Ecto neural progenitor cell (in vitro differentiated cells): Measurements from ENCODE around the gene PTPRJ.

ENCODE experiments used
- DNase-seq: peaks from one replicate; pipeline ENCODE4 v3.0.0-alpha.2; 2018; ENCODE audit warnings: low spot score

The PTPRJ gene

GRCh38 chr11:48094643-48095339, 114.4 kb downstream of the PTPRJ start:
- DNase-seq = no peak

- no peak for DNase-seq
Measured at GRCh38 chr11:48095779-48096470, 115.6 kb downstream of the PTPRJ start.

- DNase-seq = no peak
Measured at GRCh38 chr11:48096588-48097525, 116.5 kb downstream of the PTPRJ start.

- DNase-seq = no peak
Measured at GRCh38 chr11:48098024-48098423, 117.7 kb downstream of the PTPRJ start.

- no peak for DNase-seq
Measured at GRCh38 chr11:48099916-48100446, 119.6 kb downstream of the PTPRJ start.

- no peak for DNase-seq
Measured at GRCh38 chr11:48101044-48101733, 120.8 kb downstream of the PTPRJ start.

GRCh38 chr11:48101958-48102357, 121.6 kb downstream of the PTPRJ start:
- DNase-seq = no peak

GRCh38 chr11:48103621-48104567, 123.5 kb downstream of the PTPRJ start:
- no peak for DNase-seq

- DNase-seq = no peak
Measured at GRCh38 chr11:48104568-48104924, 124.2 kb downstream of the PTPRJ start.

GRCh38 chr11:48105096-48105990, 125.0 kb downstream of the PTPRJ start:
- DNase-seq = no peak

- no peak for DNase-seq
Measured at GRCh38 chr11:48106166-48106565, 125.8 kb downstream of the PTPRJ start.

GRCh38 chr11:48107188-48107704, 126.9 kb downstream of the PTPRJ start:
- DNase-seq = no peak

- no peak for DNase-seq
Measured at GRCh38 chr11:48108231-48109045, 128.1 kb downstream of the PTPRJ start.

GRCh38 chr11:48109046-48109666, 128.8 kb downstream of the PTPRJ start:
- no peak for DNase-seq

GRCh38 chr11:48110509-48110766, 130.1 kb downstream of the PTPRJ start:
- no peak for DNase-seq

GRCh38 chr11:48111891-48112290, 131.5 kb downstream of the PTPRJ start:
- DNase-seq = no peak

- DNase-seq = no peak
Measured at GRCh38 chr11:48114740-48115139, 134.4 kb downstream of the PTPRJ start.
